MM.1S (cell line): ENCODE results near the gene IGHMBP2.

Experiments
- EZH2 ChIP-seq: fragments of 300-600 bp; sonication (generic); optimal IDR thresholded peaks from 2 replicates; pipeline ENCODE3; 2017; ENCODE audit warnings: low read depth, mild to moderate bottlenecking, antibody characterized with exemption, low read length, mixed read lengths
- TF ChIP-seq, protein P1 (sequence below): fragments of 300-600 bp; sonication (generic); IDR thresholded peaks from 2 replicates; pipeline ENCODE4 v1.5.1; 2016; ENCODE audit warnings: antibody characterized with exemption, low read length, mixed read lengths

DNA sequence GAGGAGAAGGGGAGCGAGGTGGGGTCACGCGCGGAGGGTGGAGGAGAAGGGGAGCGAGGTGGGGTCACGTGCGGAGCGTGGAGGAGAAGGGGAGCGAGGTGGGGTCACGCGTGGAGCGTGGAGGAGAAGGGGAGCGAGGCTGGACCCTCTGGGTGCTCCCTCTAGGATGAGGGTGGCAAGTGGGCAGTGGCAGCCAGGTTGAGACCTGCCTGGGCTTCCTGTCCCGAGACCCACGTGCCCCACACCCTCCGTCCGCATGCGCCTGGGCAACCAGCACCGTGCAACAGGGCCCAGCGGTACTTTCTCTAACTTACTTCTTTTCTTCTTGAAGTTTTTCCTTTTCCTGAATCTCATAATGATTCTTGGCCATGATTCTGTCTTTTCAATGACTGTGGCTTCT is 11.1 kb upstream of the IGHMBP2 start:
- TF ChIP-seq, protein P1, sequence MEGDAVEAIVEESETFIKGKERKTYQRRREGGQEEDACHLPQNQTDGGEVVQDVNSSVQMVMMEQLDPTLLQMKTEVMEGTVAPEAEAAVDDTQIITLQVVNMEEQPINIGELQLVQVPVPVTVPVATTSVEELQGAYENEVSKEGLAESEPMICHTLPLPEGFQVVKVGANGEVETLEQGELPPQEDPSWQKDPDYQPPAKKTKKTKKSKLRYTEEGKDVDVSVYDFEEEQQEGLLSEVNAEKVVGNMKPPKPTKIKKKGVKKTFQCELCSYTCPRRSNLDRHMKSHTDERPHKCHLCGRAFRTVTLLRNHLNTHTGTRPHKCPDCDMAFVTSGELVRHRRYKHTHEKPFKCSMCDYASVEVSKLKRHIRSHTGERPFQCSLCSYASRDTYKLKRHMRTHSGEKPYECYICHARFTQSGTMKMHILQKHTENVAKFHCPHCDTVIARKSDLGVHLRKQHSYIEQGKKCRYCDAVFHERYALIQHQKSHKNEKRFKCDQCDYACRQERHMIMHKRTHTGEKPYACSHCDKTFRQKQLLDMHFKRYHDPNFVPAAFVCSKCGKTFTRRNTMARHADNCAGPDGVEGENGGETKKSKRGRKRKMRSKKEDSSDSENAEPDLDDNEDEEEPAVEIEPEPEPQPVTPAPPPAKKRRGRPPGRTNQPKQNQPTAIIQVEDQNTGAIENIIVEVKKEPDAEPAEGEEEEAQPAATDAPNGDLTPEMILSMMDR: no peak
- no peak for TF ChIP-seq EZH2
